OCI-LY7 (cell line): ENCODE results near the gene GRXCR2. TPM values are rescaled to one million over a fixed set of nuclear protein-coding genes. Genes with fewer than 3 reads are reported as not detected.
"Not testable (repeated sequence)": the region's sequence is repeated elsewhere in the genome, so short reads cannot be mapped to it uniquely, and the experiment has no call there.

Source experiments
- BruUV-seq: library from RNA; stranded (reverse); fragments of 400-500 nt; replicated peaks from 2 replicates; lab custom pipeline; 2021; lab: Mats Ljungman, UMichigan
- CTCF ChIA-PET: fragments of 300-600 bp; sonication (Branson Sonifier 250); formaldehyde crosslinking; loops from one replicate; lab custom pipeline; 2022; ENCODE audit warnings: antibody characterized with exemption; ENCODE audit not compliant: unreplicated experiment; lab: Charles Lee
- POLR2A ChIA-PET: fragments of 300-600 bp; sonication (Branson Sonifier 250); formaldehyde crosslinking; loops from one replicate; lab custom pipeline; 2022; ENCODE audit warnings: antibody characterized with exemption; lab: Charles Lee
- DNase-seq: peaks from one replicate; pipeline ENCODE4 v3.0.0-alpha.2; 2015; ENCODE audit warnings: low spot score
- H2AFZ ChIP-seq: fragments of 200-600 bp; sonication (generic), shearing (Covaris generic); 2 replicates; pipeline ENCODE4 v1.6.1; 2014; ENCODE audit warnings: mild to moderate bottlenecking, antibody characterized with exemption, low read length, moderate library complexity
- H3K27ac ChIP-seq: fragments of 200-600 bp; sonication (generic); 2 replicates; pipeline ENCODE4 v1.5.1; 2014; ENCODE audit warnings: mixed run types, low read depth, mild to moderate bottlenecking, moderate library complexity, low read length, inconsistent platforms; ENCODE audit not compliant: poor library complexity, severe bottlenecking
- H3K36me3 ChIP-seq: fragments of 200-600 bp; sonication (generic); 2 replicates; pipeline ENCODE4 v1.6.1; 2014; ENCODE audit warnings: mild to moderate bottlenecking, antibody characterized with exemption, low read length, moderate library complexity, mixed read lengths; ENCODE audit not compliant: insufficient read depth
- H3K4me1 ChIP-seq: fragments of 200-600 bp; sonication (generic); 2 replicates; pipeline ENCODE4 v1.5.1; 2014; ENCODE audit warnings: mild to moderate bottlenecking, low read length; ENCODE audit not compliant: insufficient read depth, poor library complexity, severe bottlenecking
- H3K4me2 ChIP-seq: fragments of 200-600 bp; sonication (generic); 2 replicates; pipeline ENCODE4 v1.6.1; 2014; ENCODE audit warnings: mild to moderate bottlenecking, low read length
- H3K4me3 ChIP-seq: fragments of 200-600 bp; sonication (generic); 2 replicates; pipeline ENCODE4 v1.5.1; 2014; ENCODE audit warnings: mild to moderate bottlenecking, low read depth, low read length; ENCODE audit not compliant: poor library complexity, severe bottlenecking
- H3K79me2 ChIP-seq: fragments of 200-600 bp; sonication (generic); 2 replicates; pipeline ENCODE4 v1.6.1; 2016; ENCODE audit warnings: low read depth, mild to moderate bottlenecking, low read length, moderate library complexity, mixed read lengths; ENCODE audit not compliant: insufficient read depth
- H3K9me2 ChIP-seq: fragments of 200-600 bp; sonication (generic); 2 replicates; pipeline ENCODE4 v1.6.1; 2016; ENCODE audit warnings: mild to moderate bottlenecking, low read length, mixed read lengths; ENCODE audit not compliant: insufficient read depth
- H3K9me3 ChIP-seq: fragments of 200-600 bp; sonication (generic); 2 replicates; pipeline ENCODE4 v1.6.1; 2014; ENCODE audit warnings: mild to moderate bottlenecking, mixed run types, low read length, mixed read lengths
- H4K20me1 ChIP-seq: fragments of 200-600 bp; sonication (generic); 2 replicates; pipeline ENCODE4 v1.6.1; 2014; ENCODE audit warnings: mild to moderate bottlenecking, antibody characterized with exemption, low read length, moderate library complexity, mixed read lengths; ENCODE audit not compliant: insufficient read depth
- EZH2phosphoT487 ChIP-seq: fragments of 200-600 bp; sonication (generic); IDR thresholded peaks from 2 replicates; pipeline ENCODE4 v1.6.1; 2018; ENCODE audit warnings: low read depth, borderline replicate concordance, mild to moderate bottlenecking, mixed run types, antibody characterized with exemption, low read length, moderate library complexity, mixed read lengths
- intact Hi-C: fragments of 100-400 bp; cut with micrococcal nuclease; formaldehyde crosslinking; loops from one replicate; pipeline ENCODE4 v1.10.0; 2022; ENCODE audit not compliant: unreplicated experiment
- total RNA-seq, 2 experiments: library from RNA; depleted of rRNA in 1 of 2; stranded (reverse); fragments of >200 nt in 1 of 2; shearing (Covaris generic) in 1 of 2; gene quantifications; 2 replicates each; pipeline ENCODE4 v1.2.3, GENCODE V29; 2014 to 2022
- TF ChIP-seq, protein P1 (sequence below): fragments of 200-600 bp; sonication (generic); conservative IDR thresholded peaks from 2 replicates; pipeline ENCODE4 v1.5.1; 2014; ENCODE audit warnings: mild to moderate bottlenecking, antibody characterized with exemption, low read length, moderate library complexity, mixed read lengths

The GRXCR2 gene
- total RNA-seq, 2 experiments from 2014 or later: not detected

DNA sequence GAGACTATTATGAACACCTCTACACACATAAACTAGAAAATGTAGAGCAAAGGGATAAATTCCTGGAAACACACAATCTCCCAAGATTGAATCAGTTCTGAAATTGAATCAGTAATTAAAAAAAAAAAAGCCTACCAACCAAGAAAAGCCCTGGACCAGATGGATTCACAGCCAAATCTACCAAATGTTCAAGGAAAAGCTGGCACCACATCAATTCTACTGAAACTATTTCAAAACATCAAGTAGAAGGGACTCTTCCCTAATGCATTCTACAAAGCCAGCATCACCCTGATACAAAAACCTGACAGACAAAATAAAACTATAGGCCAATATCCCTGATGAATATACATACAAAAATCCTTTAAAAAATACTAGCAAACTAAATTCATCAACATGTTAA, 25.4 kb upstream of the GRXCR2 start:
- Histone ChIP-seq H3K9me3 (no peaks in the 10 kb centered on the region), H3K9me2 (no peaks in the 10 kb centered on the region), H3K79me2 (no peaks in the 10 kb centered on the region), H3K4me1 (no peaks in the 10 kb centered on the region), H2AFZ (no peak overlapping the region), H3K4me2 (no peak overlapping the region), H3K27ac (no peak overlapping the region), H4K20me1 (no peaks in the 10 kb centered on the region), H3K36me3 (no peaks in the 10 kb centered on the region), H3K4me3 (no peak overlapping the region)
- DNase-seq: no peak
- POLR2A ChIA-PET: interaction anchor here (0.6 kb wide), 1 partner anchor 11 kb away, joined by 3 read pairs; no protein-coding TSS in a partner anchor
- TF ChIP-seq, protein P1, sequence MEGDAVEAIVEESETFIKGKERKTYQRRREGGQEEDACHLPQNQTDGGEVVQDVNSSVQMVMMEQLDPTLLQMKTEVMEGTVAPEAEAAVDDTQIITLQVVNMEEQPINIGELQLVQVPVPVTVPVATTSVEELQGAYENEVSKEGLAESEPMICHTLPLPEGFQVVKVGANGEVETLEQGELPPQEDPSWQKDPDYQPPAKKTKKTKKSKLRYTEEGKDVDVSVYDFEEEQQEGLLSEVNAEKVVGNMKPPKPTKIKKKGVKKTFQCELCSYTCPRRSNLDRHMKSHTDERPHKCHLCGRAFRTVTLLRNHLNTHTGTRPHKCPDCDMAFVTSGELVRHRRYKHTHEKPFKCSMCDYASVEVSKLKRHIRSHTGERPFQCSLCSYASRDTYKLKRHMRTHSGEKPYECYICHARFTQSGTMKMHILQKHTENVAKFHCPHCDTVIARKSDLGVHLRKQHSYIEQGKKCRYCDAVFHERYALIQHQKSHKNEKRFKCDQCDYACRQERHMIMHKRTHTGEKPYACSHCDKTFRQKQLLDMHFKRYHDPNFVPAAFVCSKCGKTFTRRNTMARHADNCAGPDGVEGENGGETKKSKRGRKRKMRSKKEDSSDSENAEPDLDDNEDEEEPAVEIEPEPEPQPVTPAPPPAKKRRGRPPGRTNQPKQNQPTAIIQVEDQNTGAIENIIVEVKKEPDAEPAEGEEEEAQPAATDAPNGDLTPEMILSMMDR: no peak
- no peak for TF ChIP-seq EZH2phosphoT487
- CTCF ChIA-PET: no interaction called here
- BruUV-seq: no TSS peak
- intact Hi-C loops: no loop called here

DNA sequence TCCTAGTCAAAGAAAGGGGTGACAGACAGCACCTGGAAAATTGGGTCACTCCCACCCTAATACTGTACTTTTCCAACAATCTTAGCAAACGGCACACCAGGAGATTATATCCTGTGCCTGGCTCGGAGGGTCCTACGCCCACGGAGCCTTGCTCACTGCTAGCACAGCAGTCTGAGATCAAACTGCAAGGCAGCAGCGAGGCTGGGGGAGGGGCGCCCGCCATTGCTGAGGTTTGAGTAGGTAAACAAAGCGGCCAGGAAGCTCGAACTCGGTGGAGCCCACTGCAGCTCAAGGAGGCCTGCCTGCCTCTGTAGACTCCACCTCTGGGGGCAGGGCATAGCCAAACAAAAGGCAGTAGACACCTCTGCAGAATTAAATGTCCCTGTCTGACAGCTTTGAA, 18.6 kb upstream of the GRXCR2 start:
- CTCF ChIA-PET: not testable (repeated sequence)

GRCh38 chr5:145889611-145890010, 16.8 kb upstream of the GRXCR2 start:
- Histone ChIP-seq H3K4me1 (no peaks in the 10 kb centered on the region), H3K9me2 (no peaks in the 10 kb centered on the region), H3K36me3 (no peaks in the 10 kb centered on the region), H3K27ac (no peak overlapping the region), H3K4me2 (no peak overlapping the region), H3K79me2 (no peaks in the 10 kb centered on the region), H3K9me3 (no peaks in the 10 kb centered on the region), H3K4me3 (no peak overlapping the region), H2AFZ (no peak overlapping the region), H4K20me1 (no peaks in the 10 kb centered on the region)
- ChIA-PET POLR2A (no interaction called here), CTCF (no interaction called here)
- TF ChIP-seq, protein P1: no peak
- TF ChIP-seq EZH2phosphoT487: no peak
- no peak for DNase-seq
- BruUV-seq: no TSS peak
- intact Hi-C loops: no loop called here

More for the DNA sequence above, 18.6 kb upstream of the GRXCR2 start:
- intact Hi-C loops, H3K79me2 ChIP-seq, H3K4me2 ChIP-seq, BruUV-seq, H3K36me3 ChIP-seq, DNase-seq, H3K4me1 ChIP-seq, H4K20me1 ChIP-seq, H2AFZ ChIP-seq, H3K9me2 ChIP-seq, POLR2A ChIA-PET, H3K4me3 ChIP-seq, H3K27ac ChIP-seq, H3K9me3 ChIP-seq: not testable (repeated sequence)
